HG03135 (cell line): ENCODE data around the gene FER.
"Not testable (repeated sequence)": the region's sequence is repeated elsewhere in the genome, so short reads cannot be mapped to it uniquely, and the experiment has no call there.

Experiments
- ATAC-seq: cut with Tn5 transposase; IDR thresholded peaks from one replicate; pipeline ENCODE4 v1.9.1; 2021; ENCODE audit warnings: mild to moderate bottlenecking, moderate library complexity; ENCODE audit not compliant: unreplicated experiment

Gene FER

DNA sequence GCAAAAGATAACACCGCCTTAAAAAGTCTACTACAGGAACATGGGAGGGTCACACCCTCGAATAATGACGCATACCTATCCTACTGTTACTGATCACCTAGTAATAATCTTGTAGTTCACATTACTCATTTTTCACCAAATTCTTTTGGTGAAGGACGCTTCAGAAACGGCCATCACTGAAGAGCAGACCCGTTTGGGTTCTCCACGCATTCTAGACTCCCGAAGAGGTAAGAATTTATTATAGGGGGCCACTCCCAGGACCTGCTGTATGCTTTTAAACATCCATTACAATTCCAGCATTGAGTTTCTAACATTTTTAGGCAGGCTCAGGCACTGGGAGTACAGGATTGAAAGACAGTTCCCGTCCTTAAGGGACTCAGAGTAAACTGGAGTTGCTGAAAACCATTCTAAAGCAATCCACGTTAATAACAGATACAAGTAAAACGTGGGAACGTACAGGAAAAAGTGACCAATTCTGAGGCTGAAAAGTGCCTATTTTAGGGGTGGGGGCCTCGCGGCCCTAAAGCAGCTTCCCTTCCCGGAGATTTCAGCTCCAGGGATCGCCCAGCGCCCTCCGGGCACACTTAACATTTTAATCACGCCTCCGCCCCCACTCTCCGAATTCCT is at the start of gene FER:
Gene FER (plus strand): TSS at position 124 of the 627 bp plus-strand sequence. CDS start 50,286 bp downstream, outside the sequence.
- ATAC-seq, result peak; percentile 27

DNA sequence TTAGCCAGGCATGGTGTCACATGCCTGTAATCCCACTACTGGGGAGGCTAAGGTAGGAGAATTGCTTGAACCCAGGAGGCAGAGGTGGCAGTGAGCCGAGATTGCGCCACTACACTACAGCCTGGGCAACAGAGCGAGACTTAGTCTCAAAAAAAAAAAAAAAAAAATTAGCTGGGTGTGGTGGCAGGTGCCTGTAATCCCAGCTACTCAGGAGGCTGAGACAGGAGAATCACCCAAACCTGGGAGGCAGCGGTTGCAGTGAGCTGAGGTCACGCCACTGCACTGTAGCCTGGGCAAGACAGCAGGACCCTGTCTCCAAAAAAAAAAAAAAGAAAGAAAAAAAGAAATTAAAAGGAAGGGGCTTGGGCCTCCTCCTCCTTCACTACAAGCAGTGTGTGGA is 47.3 kb upstream of the FER start:
- not testable (repeated sequence) for ATAC-seq

DNA sequence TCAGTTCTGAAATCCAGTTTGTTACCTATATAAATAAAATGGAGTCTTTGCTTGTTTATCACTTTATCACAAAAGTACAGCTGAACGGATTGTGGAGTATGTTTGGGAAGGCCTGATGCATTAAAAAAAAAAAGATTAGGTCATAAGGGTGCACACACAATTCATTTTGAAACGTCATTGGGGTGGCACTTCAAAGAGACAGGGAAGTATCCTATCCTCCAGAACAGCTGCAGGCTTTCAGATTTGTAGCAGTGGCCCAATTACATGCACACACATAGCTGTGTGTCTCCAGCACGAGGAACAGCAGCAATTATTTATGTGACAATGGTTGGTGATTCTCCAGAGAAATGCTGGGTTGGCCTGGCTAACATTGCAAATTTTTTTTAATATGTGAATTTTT is 46.8 kb upstream of the FER start:
- no peak for ATAC-seq

DNA sequence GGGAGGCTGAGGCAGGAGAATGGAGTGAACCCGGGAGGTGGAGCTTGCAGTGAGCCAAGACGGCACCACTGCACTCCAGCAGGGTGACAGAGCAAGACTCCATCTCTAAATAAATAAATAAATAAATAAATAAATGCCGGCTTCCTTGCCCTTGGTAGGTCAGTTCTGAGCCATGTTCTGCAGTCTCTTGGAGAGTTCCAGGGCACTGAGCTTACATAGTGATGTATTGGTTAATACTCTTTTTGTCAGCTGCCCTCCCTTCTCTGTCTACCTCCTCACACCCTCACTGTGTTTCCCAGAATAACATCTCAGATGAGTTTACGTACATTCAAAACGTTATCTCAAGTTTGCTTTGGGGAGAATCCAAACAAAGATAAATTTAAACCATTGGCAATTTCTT is 45.2 kb upstream of the FER start:
- ATAC-seq, result no peak

DNA sequence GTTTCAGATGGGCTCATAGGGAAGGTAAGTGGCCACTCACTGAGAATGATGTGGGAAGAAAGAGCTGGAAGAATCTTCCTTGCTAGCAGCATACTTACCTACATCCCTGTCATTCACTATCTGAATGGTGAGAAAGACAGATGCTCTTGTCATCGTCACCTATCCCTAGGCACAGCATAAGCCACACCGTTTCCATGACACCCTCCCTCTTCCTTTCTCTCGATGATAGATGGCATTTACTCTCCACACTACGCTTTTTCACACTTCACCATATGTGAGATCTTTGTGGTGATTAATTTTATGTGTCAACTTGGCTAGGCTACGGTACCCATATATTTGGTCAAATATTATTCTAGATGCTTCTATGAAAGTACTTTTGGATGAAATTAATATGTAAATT is 44.4 kb upstream of the FER start:
- no peak for ATAC-seq

DNA sequence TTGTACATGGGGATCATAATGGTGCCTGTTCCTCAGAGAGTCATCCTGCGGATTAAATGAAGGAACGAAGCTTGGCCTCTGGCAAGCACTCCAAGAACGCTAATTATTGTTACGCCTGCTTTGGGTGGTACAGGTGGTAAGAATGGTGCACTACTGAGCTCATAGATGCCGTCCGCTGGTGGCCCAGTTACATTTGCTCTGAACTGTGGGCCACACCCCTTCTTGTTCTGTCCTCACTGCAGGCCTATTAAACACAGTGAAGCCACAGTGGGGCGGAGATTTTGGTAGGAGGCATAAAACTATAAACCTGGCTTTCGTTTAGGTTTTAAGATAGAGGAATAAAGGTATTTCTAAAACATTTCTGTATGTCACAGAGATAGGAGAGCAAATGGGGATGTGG is 40.6 kb upstream of the FER start:
- ATAC-seq, result no peak

DNA sequence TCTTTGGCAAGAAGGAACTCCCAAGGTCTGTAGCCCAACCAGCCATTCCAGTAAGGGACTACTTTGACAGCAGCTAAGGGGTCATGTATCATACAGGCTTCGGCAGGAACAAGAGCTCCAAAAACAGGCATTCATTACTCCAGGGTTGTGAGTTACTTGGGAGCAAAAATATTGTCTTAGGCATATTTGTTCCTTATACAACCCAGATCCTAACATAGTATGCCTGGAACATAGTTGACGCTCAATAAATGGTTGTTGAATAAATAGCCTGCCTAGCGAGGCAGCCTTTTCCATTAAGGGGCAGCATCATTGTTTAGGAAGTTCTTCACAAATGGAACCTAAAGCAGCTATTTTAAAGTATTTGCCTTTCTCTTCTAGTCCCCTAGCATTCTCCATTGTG is 35.8 kb upstream of the FER start:
- ATAC-seq, result no peak

DNA sequence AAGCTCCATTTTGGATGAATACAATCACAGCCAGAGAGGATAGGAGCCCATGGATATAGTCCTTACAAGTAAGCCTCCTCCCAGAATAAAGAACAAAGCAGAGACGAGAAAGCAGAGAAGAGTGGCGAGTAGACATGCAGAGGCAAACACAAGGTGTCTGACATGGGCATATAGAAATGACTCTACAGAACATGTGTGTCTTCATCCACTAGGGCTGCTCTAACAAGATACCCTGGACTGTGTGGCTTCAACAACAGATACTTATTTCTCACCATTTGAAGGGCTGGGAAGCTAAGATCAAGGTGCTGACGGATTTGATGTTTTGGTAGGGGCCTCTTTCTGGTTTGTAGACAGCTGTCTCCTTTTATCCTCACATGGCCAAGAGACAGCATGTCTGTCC is 32.3 kb upstream of the FER start:
- ATAC-seq, result no peak

DNA sequence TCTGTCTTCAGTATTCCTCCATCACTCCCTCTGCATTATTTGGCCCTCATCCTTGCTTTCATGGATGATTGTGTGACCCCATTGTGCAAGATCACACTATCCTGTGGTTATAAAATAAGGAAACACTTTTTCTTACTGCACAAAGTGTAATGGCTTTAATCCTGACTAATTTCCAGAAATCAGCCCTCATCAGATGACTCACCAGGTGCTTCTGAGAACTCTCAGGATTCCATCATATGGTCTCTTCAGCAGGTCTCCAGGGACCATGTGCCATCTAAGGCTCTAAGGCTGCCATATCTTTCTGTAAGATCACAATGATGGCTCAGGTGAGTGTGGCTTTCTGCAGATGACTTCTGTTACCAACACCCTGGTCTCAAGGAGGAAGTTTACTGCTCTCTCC is 27.3 kb upstream of the FER start:
- peak; percentile 95 for ATAC-seq

DNA sequence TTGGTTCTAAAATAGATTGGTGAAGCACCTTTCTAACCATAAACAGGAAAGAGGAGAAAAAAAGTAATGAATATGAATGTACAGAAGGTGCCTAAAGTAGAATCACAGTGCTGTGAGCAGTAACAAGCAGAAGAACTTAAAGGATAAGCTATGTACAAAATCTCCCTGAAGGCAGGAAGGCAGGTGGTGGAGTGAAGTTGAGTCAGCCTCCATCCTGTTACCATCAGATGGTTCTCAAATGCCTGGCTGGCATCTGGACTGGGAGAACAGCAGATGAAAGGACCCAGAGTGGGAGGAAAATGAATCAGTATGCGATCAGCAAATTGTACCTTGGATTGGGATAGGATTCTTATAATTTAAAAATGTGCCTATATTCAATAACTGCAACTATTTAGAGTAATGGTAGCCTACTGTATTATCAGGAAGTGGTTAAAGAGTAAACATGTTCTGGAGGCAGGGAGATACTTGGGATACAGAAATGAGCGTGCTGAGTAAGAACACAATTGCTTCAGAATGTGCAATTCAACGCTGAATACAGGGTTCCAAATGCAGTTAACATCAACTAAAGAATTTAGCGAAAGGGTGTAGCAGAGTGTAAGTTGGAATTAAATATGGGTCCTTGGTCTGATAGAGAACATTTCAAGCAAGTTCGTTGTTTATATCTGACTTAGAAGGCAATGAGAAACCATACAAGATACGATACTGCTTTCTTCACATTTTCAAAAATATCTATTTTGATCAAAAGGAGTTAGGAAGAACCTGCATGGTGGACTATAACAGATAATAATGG is 21.1 kb upstream of the FER start:
- ATAC-seq, result no peak

DNA sequence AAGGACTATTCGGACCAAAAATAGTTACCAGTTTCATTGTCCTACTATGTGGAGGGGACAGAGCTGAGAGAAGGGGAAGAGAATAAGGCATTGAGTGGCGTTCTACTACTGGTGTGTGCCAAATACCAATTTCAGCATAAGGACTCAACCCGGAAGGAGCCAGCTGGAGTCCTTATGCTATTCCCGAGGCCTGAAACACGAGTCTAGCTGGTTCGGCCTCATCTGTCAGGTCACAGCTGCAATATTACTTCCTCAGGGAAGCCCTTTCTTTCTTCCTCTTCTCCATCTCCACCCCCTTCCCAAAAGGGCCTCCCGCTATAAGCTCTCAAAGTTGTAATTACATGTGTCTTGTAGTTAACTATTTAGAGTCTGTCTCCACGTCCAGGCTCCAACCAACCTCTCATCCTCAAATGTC is 20.5 kb upstream of the FER start:
- ATAC-seq, result no peak

DNA sequence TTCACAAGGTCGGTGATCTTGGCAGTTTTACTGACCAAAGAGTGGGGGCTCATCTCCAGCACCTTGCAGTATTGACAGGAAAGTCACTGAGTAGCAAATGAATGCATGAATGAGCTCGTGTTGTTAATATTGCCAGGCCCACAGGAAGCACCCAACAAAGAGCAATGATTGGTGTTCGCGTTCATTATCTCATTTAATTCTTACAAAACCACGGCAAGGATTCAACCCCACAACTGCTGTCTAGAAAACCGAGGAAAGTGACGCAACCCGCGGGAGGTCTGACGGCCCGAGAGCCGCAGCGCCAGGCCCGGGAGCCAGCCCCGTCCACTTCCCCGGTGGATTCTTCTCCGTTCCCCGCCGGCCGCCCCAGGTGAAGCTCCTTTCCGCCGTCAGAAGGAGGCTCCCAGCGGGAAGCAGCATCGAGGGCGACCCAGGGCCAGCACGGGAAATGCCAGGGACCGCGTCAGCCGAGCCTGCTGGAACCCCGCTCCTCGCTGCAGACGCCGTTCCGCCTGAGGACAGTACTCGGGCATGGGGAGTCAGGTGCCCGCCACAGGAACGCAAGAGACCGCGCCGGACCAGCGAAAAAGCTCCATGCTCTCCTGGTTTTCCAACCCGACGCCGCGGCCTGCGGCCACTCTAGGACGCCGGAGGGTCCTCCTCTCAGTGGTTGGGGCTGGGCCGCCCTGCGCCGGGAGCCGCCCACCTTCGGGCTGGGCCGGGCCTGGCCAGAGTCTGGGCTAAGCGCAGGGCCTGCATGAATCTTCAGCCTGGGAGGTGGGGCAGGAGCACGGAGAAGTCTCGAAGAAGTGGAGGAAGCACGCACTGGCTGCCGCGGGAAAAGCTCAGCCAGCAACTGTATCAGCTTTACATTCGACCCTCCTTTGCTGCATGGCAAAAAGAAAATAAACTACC is 19.8 kb upstream of the FER start:
- ATAC-seq, result peak; percentile 63

DNA sequence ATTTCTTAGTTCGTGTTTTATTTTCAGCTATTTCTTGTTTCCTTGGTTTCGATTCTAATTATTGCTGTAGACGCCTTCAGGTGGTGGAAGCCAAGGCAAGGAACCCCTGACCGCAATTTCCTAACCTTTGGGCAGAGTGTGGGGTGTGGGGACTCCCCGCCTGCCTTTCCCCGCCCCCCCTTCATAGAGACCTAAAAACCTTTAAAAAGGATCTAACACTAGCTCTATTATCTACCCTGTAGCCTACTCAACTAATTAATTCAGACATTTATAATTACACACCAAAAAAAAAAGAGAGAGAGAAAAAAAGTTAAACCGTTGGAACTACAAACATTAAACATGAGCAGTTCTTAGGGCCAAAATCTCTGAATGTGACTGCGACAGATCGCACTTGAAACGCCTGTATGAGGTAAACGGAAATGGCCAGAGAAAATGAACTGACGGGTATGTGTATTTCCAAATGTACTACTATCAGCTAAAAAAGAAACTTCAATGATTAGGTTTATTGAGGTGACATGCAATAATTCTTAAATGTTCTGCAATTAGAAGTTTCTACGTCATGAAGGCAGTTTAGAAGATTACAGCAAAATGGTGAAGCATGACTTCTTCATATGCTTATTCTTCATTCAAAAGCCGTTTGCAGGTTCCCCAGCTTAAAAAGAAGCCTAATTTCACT is 19.0 kb upstream of the FER start:
- ATAC-seq, result peak; percentile 14

DNA sequence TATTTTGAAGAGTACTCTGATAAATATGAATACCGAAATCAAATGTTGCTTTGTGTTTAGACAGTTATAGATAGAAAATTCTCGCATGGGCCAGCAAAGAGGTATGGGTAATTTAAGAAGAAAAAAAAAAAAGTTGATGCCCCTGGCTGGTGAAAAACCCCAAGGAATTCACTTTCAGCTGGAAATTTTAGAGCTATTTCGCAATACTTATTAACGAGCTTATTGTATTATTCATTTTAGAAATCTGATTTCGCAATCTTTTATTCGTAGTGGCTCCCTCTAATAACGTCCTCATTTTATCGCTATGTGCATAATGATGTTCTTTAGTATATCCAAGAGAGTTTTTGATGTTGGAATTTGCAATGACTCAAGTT is 18.5 kb upstream of the FER start:
- no peak for ATAC-seq

DNA sequence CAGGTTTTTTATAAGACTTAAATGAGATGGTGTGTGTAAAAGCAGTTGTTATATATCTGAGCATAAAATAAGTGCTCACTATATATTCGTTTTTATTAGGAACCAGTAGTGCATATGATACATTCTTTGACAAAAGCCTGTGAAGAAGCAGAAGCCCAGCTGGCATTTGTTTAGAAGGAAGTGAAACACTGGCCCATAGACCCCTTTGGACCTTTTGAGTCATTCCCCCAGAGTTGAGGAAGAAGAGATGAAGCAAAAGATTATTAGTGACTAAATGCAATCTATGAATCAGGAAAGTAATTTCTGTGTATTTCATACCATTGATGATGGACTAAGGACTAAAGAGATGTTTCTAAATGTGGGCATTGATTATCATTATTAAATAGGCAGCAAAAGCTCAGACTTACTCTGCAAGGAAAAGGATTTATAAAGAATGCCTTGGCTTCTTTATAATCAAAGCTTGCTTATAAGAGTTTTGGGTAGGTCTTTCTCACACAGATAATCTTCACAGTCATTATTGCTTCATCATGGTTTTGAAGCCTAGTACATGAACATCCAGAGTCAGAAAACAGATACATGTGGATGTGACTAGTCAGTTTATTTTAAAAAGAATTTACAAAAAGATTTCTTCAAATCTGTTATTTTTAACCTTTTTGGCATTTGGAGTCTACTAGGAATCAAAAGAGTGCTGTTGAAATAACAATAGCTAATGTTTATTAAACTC is 16.9 kb upstream of the FER start:
- ATAC-seq, result peak; percentile 51

DNA sequence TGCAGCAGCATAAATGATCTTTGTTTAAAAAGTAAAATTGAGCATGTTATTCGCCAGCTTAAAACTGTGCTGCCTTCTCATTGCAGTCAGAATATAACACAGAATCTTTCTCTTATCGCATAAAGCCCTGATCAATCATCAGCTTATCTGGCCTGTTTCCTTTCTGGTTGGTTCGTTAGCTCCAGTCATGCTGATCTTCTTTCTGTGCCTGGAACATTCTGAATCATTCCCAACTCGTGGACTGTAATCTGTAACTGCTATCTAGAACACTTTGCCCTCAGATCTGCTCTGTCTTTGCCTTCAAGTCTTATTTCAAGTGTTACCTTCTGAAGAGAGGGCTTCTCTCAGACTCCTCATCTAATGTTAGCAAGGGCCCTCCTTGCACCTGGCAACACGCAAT is 11.9 kb upstream of the FER start:
- ATAC-seq, result no peak

DNA sequence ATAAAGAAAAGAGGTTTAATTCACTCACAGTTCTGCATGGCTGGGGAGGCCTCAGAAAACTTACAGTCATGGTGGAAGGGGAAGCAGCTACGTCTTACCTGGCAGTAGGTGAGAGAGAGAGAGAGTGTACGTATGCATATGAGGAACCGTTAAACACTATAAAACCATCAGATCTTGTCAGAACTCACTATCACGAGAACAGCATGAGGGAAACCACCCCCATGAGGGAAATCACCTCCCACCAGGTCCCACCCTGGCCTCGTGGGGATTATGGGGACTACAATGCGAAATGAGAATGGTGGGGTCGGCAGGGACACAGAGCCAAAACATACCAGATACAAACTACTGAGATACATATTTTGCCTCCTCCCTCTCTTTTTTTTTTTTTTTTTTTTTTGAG is 10.8 kb upstream of the FER start:
- ATAC-seq, result no peak

DNA sequence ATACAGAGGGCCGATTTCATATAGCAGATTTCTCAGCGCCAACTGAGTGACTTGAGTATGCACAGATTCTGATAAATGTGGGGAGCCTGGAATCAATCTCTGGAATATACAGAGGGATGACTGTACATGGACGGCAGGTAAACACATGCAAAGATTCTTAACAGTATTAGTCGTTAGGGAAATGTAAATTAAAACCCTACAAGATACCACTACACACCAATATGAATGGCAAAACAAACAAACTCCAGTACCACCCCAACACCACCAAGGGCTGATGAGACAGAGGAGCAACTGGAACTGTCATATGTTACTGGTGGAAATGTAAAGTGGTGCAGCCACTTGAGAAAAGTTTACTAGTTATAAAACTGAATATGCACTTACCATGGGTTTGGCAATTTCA is 8.3 kb upstream of the FER start:
- ATAC-seq, result no peak

DNA sequence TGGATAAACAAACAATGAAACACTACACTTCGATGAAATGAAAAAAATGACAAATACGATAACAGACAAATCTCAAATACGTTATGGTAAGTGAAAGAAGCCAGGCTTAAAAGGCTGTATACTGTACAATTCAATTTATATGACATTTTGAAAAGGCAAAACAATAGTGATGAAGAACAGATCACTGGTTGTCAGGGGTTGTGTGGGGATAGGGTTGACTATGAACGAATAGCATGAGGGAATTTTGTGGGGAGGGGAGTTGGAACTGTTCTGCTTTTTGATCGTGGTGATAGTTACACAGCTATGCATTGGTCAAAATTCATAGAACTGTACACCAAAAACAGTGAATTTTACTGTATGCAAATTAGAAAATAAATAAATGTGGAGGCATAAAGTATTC is 7.8 kb upstream of the FER start:
- no peak for ATAC-seq

DNA sequence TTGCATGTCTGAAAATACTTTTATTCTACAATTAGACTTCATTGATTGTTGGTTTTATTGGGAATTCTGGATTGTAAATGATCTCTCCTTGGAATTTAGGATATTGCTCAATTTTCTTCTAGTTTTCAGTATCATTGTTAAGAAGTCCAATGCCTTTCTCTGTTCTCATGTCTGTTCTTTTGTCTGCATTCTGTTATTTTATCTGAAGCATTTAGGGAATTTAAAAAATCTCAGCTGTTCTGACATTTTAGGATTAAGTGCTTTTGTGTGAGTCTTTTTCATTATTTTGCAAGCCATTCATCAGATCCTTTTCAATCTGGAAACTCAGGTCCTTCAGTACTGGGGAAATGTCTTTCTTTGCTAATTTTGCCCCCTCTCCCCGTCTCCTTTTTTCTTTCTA is 4.4 kb upstream of the FER start:
- ATAC-seq, result no peak

DNA sequence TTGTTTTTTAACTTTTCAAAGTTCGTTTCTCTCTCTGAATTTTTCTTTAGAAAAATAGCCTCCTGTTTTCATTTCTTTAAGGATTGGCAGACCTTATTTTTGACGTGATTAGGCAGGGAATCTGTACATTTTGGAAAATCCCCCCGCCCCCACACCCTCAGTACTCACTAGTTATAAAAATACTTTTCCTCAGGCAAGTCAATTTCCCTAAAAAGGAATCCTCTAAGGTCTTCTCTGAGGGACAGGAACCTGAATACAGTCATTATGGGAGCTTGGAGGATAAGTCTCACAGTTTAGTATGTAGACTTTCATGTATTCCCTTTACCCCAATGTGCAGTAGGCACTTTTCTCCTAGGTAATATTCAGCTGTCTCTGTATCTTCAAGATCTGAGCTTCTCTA is 3.9 kb upstream of the FER start:
- ATAC-seq, result no peak
